Colonic mucosa (tissue), 4 donors: Measurements from ENCODE around the gene OR5K1. TPM values are rescaled to one million over a fixed set of nuclear protein-coding genes. Genes with fewer than 3 reads are reported as not detected.

Source experiments
- DNase-seq: peaks from one replicate; pipeline ENCODE4 v3.0.0-alpha.2; 2020
- H3K27ac ChIP-seq: fragments of 200-600 bp; one replicate; pipeline ENCODE4 v1.8.0; 2021
- H3K27me3 ChIP-seq: fragments of 200-600 bp; one replicate; pipeline ENCODE4 v1.8.0; 2021
- H3K36me3 ChIP-seq: fragments of 200-600 bp; one replicate; pipeline ENCODE4 v1.8.0; 2021
- H3K4me1 ChIP-seq: fragments of 200-600 bp; one replicate; pipeline ENCODE4 v1.8.0; 2021; ENCODE audit warnings: mild to moderate bottlenecking
- H3K4me3 ChIP-seq: fragments of 200-600 bp; one replicate; pipeline ENCODE4 v1.8.0; 2021
- H3K9ac ChIP-seq, 2 donors: one replicate each; pipeline ENCODE4 v1.7.0; 2013; ENCODE audit warnings: control low read depth in 2 of 2, low read depth in 2 of 2, low read length in 2 of 2
- H3K9me3 ChIP-seq: fragments of 200-600 bp; one replicate; pipeline ENCODE4 v1.8.0; 2021
- intact Hi-C: fragments of 100-400 bp; cut with DNase I; formaldehyde crosslinking; loops from one replicate; pipeline ENCODE4 v1.14.1; 2022
- total RNA-seq, 2 donors: library from RNA; stranded (reverse); fragmentation: NEBNext Ultra II Directional in 1 of 2; extraction: Animal tissue kit (Norgen Biotek cat#: 25700) in 1 of 2; gene quantifications; one replicate each; pipeline ENCODE4 v1.2.1, GENCODE V29; 2021
- TF ChIP-seq, protein P1 (sequence below): fragments of 200-600 bp; IDR thresholded peaks from one replicate; pipeline ENCODE4 v1.8.0; 2022; ENCODE audit warnings: antibody characterized with exemption, mild to moderate bottlenecking
- donor health status: healthy.
- donor health status: DM: no; HTN: no; CAD: no.
- donor health status: DM: no; HTN: no; CAD: no.

Gene OR5K1
- total RNA-seq, result not detected

DNA sequence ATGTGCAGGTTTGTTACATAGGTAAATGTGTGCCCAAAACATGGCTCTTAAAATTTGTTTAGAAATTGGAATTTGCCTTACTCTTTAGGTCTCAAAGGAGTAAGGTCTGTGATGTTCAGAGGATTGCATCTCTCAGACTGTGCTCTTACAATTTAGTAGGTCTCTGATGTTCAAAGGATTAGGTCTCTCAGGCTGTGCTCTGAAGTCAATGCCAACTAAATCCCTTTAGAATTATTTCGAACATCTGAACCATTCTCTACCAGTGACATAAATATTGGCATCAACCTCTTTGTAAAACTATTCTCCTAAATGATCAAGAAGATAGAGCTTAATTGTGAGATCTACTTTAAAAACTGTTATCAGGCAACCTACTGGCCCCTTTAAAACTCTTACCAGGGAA is at the start of gene OR5K1:
OR5K1 (plus strand) TSS at position 301 of the 400 bp plus-strand sequence. CDS start 6,376 bp downstream, outside the sequence.
- TF ChIP-seq, protein P1, sequence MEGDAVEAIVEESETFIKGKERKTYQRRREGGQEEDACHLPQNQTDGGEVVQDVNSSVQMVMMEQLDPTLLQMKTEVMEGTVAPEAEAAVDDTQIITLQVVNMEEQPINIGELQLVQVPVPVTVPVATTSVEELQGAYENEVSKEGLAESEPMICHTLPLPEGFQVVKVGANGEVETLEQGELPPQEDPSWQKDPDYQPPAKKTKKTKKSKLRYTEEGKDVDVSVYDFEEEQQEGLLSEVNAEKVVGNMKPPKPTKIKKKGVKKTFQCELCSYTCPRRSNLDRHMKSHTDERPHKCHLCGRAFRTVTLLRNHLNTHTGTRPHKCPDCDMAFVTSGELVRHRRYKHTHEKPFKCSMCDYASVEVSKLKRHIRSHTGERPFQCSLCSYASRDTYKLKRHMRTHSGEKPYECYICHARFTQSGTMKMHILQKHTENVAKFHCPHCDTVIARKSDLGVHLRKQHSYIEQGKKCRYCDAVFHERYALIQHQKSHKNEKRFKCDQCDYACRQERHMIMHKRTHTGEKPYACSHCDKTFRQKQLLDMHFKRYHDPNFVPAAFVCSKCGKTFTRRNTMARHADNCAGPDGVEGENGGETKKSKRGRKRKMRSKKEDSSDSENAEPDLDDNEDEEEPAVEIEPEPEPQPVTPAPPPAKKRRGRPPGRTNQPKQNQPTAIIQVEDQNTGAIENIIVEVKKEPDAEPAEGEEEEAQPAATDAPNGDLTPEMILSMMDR, result no peak
- Histone ChIP-seq H3K36me3 (no peaks in the 10 kb centered on the region), H3K27ac (no peak within 1 kb of the TSS), H3K9ac (no peak within 1 kb of the TSS), H3K9me3 (no peaks in the 10 kb centered on the region), H3K4me1 (no peaks in the 10 kb centered on the region), H3K4me3 (no peak within 1 kb of the TSS), H3K27me3 (no peaks in the 10 kb centered on the region)
- DNase-seq, result no peak
- intact Hi-C loops, result no loop called here

DNA sequence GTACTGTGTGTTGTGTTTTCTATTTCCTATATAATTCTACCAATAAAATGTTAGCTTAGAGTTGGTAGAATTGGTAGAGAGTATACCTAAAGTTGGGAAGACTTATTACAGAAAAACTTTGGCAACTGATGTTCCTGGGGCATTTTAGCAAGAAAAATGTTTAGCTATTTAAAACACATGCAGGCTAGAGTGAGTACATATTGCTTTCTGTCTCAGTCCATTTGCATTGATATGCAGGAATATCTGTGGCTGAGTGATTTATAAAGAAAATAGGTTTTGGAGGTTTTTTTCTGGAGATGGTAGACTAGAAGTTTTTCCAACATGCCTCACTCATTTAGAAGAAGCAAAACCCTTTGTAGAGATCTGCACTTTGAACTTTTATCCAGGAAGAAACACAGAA is 30.4 kb upstream of the OR5K1 start:
- Histone ChIP-seq H3K36me3 (no peaks in the 10 kb centered on the region), H3K4me1 (no peaks in the 10 kb centered on the region), H3K9me3 (no peaks in the 10 kb centered on the region), H3K27me3 (no peaks in the 10 kb centered on the region), H3K4me3 (no peak overlapping the region), H3K27ac (no peak overlapping the region), H3K9ac (no peak overlapping the region)
- TF ChIP-seq, protein P1, result no peak
- DNase-seq, result no peak
- intact Hi-C loops, result no loop called here

DNA sequence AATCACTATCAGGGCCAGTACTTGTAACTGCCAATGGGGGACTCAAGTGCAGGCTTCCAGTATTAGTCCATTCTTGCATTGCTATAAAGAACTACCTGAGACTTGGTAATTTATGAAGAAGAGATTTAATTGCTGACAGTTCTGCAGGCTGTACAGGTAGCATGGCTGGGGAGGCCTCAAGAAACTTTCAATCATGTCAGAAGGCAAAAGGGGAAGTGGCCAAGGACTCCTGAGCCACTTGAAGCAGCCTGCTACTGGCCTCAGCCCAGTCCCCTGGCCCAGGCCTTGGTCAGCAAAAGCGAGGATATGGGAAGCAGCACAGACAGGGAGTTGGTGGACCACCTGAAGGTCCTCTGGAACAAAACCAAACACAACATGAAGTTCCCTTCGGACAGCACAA is 29.2 kb upstream of the OR5K1 start:
- Histone ChIP-seq H3K9ac (no peak overlapping the region), H3K4me1 (no peaks in the 10 kb centered on the region), H3K27ac (no peak overlapping the region), H3K36me3 (no peaks in the 10 kb centered on the region), H3K27me3 (no peaks in the 10 kb centered on the region), H3K4me3 (no peak overlapping the region), H3K9me3 (no peaks in the 10 kb centered on the region)
- DNase-seq, result no peak
- TF ChIP-seq, protein P1, result no peak
- intact Hi-C loops, result no loop called here

DNA sequence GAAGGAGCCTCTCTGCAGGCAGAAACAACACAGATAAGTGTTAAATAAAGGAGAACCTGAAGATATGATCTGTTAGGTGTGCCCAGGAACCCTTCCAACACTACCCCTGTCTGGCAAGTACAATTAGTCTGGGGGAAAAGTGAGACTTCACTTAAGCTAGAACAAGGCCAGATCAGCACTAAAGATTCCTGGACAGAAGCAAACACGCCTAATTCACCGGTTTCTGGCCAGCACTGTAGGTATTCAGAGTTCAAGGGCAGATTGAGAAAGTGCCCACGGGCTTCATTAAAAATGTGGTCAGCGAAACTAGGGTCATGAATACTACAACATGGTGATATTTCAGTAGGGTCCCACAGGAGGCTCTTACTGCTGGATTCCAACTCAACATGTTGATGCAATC is 28.6 kb upstream of the OR5K1 start:
- H3K36me3 ChIP-seq, result no peaks in the 10 kb centered on the region
- TF ChIP-seq, protein P1, result no peak
- H3K27me3 ChIP-seq, result no peaks in the 10 kb centered on the region
- H3K27ac ChIP-seq, result no peak overlapping the region
- intact Hi-C loops, result no loop called here
- no peaks in the 10 kb centered on the region for H3K4me1 ChIP-seq
- no peak overlapping the region for H3K9ac ChIP-seq
- H3K4me3 ChIP-seq, result no peak overlapping the region
- no peaks in the 10 kb centered on the region for H3K9me3 ChIP-seq
- DNase-seq, result no peak

DNA sequence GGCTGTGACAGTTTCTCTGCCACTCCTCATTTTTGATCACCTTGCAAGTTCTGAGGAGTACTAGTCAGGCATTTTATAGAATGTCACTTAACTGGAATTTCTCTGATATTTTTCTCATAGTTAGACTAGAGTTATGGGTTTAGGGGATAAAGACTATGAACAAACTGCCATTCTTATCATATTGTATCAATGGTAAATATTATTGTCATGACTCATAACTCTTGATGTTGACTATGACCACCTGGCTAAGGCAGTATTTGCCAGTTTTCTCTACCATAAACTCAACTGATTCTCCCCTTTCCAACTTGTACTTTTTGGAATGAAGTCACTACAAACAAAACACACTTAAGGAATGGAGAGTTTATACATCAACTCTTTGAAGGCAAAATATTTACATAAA is 22.7 kb upstream of the OR5K1 start:
- no peaks in the 10 kb centered on the region for H3K36me3 ChIP-seq
- H3K27me3 ChIP-seq, result no peaks in the 10 kb centered on the region
- H3K9me3 ChIP-seq, result no peaks in the 10 kb centered on the region
- H3K4me1 ChIP-seq, result no peaks in the 10 kb centered on the region
- DNase-seq, result no peak
- no peak overlapping the region for H3K27ac ChIP-seq
- H3K9ac ChIP-seq, result no peak overlapping the region
- H3K4me3 ChIP-seq, result no peak overlapping the region
- TF ChIP-seq, protein P1, result no peak
- intact Hi-C loops, result no loop called here

DNA sequence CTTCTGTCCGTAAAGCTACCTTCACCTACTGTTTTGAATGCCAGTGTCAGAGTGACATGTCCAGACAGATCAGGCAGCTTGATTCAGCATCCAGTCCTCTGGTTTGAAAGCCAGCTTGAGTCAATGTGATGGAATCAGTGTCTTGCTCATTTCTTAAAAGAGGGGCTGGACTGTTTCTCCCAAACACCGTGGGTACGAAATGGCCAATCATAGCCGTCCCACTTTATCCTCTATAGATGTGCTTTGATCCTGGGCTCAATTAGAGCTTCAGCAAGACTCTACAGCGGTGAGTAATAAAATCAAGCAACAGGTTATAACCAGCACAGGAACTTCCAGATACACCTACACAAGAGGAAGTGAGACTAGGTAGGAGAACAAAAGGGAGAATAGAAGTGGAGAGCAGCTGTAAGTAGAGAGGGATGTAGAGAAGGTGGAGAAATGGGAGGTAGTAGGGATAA is 17.0 kb upstream of the OR5K1 start:
- DNase-seq, result no peak
- TF ChIP-seq, protein P1, result no peak
- intact Hi-C loops, result no loop called here
- Histone ChIP-seq H3K27me3 (no peaks in the 10 kb centered on the region), H3K9ac (no peak overlapping the region), H3K4me3 (no peak overlapping the region), H3K27ac (no peak overlapping the region), H3K36me3 (no peaks in the 10 kb centered on the region), H3K4me1 (no peaks in the 10 kb centered on the region), H3K9me3 (no peaks in the 10 kb centered on the region)
